Progenitor cell of endocrine pancreas (in vitro differentiated cells): ENCODE data around the gene RBPMS2. TPM values are rescaled to one million over a fixed set of nuclear protein-coding genes. Genes with fewer than 3 reads are reported as not detected.
A peak's percentile ranks its signal among the peaks of the same experiment; 100 is the strongest.

Source experiments
- DNase-seq: peaks from one replicate; pipeline ENCODE4 v3.0.0; 2021; ENCODE audit warnings: low spot score; ENCODE audit not compliant: unreplicated experiment
- H3K27ac Mint-ChIP-seq: 2 replicates; pipeline ENCODE4 v1.8.0; 2021; ENCODE audit warnings: mild to moderate bottlenecking, moderate library complexity, mixed read lengths
- H3K27me3 Mint-ChIP-seq: 2 replicates; pipeline ENCODE4 v1.8.0; 2021; ENCODE audit warnings: mixed read lengths
- H3K36me3 Mint-ChIP-seq: 2 replicates; pipeline ENCODE4 v1.8.0; 2022; ENCODE audit warnings: mixed read lengths; ENCODE audit not compliant: insufficient read depth
- H3K4me1 Mint-ChIP-seq: 2 replicates; pipeline ENCODE4 v1.8.0; 2021; ENCODE audit warnings: low read depth, mixed read lengths
- H3K4me3 Mint-ChIP-seq: 2 replicates; pipeline ENCODE4 v1.8.0; 2021; ENCODE audit warnings: low read depth, mild to moderate bottlenecking, moderate library complexity, mixed read lengths
- H3K9me3 Mint-ChIP-seq: 2 replicates; pipeline ENCODE4 v1.8.0; 2021; ENCODE audit warnings: low read depth, mixed read lengths
- CTCF ChIP-seq: fragments of 200-600 bp; sonication (generic); IDR thresholded peaks from one replicate; pipeline ENCODE4 v1.5.0; 2021; ENCODE audit warnings: antibody characterized with exemption, mild to moderate bottlenecking; ENCODE audit not compliant: unreplicated experiment
- total RNA-seq: library from RNA; stranded (reverse); gene quantifications from 2 replicates; pipeline ENCODE4 v1.2.1, GENCODE V29; 2021

Gene RBPMS2
- total RNA-seq, 1 donor from 2014 or later = 39.8 TPM

- Mint-ChIP-seq H3K9me3 (no peaks in the 10 kb centered on the region), H3K27ac (peak overlapping the region; percentile 80), H3K4me3 (peak overlapping the region; percentile 73), H3K4me1 (peaks cover 17% of the 10 kb centered on the region), H3K36me3 (no peaks in the 10 kb centered on the region), H3K27me3 (peaks cover 5% of the 10 kb centered on the region)
- DNase-seq = no peak
- TF ChIP-seq CTCF = no peak
Measured at GRCh38 chr15:64774037-64774628, 1.3 kb downstream of the RBPMS2 start.

- Mint-ChIP-seq H3K36me3 (no peaks in the 10 kb centered on the region), H3K27ac (peak overlapping the region; percentile 80), H3K4me3 (peak overlapping the region; percentile 73), H3K27me3 (peaks cover 3% of the 10 kb centered on the region), H3K4me1 (peaks cover 17% of the 10 kb centered on the region), H3K9me3 (no peaks in the 10 kb centered on the region)
- no peak for DNase-seq
- no peak for TF ChIP-seq CTCF
Measured at GRCh38 chr15:64773606-64774005, 1.8 kb downstream of the RBPMS2 start.

- no peak overlapping the region for H3K27ac Mint-ChIP-seq
- H3K4me3 Mint-ChIP-seq = no peak overlapping the region
- H3K4me1 Mint-ChIP-seq = peaks cover 17% of the 10 kb centered on the region
- no peak for TF ChIP-seq CTCF
- no peaks in the 10 kb centered on the region for H3K9me3 Mint-ChIP-seq
- no peak for DNase-seq
- no peaks in the 10 kb centered on the region for H3K36me3 Mint-ChIP-seq
- peaks cover 3% of the 10 kb centered on the region for H3K27me3 Mint-ChIP-seq
Measured at GRCh38 chr15:64772964-64773363, 2.4 kb downstream of the RBPMS2 start.

GRCh38 chr15:64772488-64772887 is 2.9 kb downstream of the RBPMS2 start:
- no peak for DNase-seq
- Mint-ChIP-seq H3K9me3 (no peaks in the 10 kb centered on the region), H3K36me3 (no peaks in the 10 kb centered on the region), H3K4me3 (no peak overlapping the region), H3K4me1 (peaks cover 17% of the 10 kb centered on the region), H3K27ac (no peak overlapping the region), H3K27me3 (peaks cover 3% of the 10 kb centered on the region)
- TF ChIP-seq CTCF = no peak

GRCh38 chr15:64770626-64771025 is 4.8 kb downstream of the RBPMS2 start:
- peaks cover 11% of the 10 kb centered on the region for H3K4me1 Mint-ChIP-seq
- H3K27ac Mint-ChIP-seq = no peak overlapping the region
- no peak for TF ChIP-seq CTCF
- H3K27me3 Mint-ChIP-seq = no peaks in the 10 kb centered on the region
- H3K36me3 Mint-ChIP-seq = no peaks in the 10 kb centered on the region
- no peaks in the 10 kb centered on the region for H3K9me3 Mint-ChIP-seq
- no peak for DNase-seq
- no peak overlapping the region for H3K4me3 Mint-ChIP-seq
